Memory B cell (primary cell): ENCODE results near the gene KRTAP19-6.
"Not testable (repeated sequence)": the region's sequence is repeated elsewhere in the genome, so short reads cannot be mapped to it uniquely, and the experiment has no call there.

Source experiments
- ATAC-seq: fragments of 150-1000 bp; cut with Tn5 transposase; 2 replicates; pipeline ENCODE4 v1.10.0; 2021; ENCODE audit warnings: low read depth, mild to moderate bottlenecking, moderate library complexity
- DNase-seq, 2 donors: peaks; one replicate each; pipeline ENCODE4 v3.0.0; 2022; ENCODE audit warnings: low spot score in 2 of 2
- H3K27ac Mint-ChIP-seq: one replicate; pipeline ENCODE4 v1.8.0; 2022; ENCODE audit warnings: mild to moderate bottlenecking, moderate library complexity, mixed read lengths
- H3K27me3 Mint-ChIP-seq: one replicate; pipeline ENCODE4 v1.8.0; 2022; ENCODE audit warnings: mixed read lengths
- H3K36me3 Mint-ChIP-seq: one replicate; pipeline ENCODE4 v1.8.0; 2022; ENCODE audit warnings: mild to moderate bottlenecking, mixed read lengths
- H3K4me1 Mint-ChIP-seq: one replicate; pipeline ENCODE4 v1.8.0; 2022; ENCODE audit warnings: mixed read lengths
- H3K4me3 Mint-ChIP-seq: one replicate; pipeline ENCODE4 v1.8.0; 2022; ENCODE audit warnings: mild to moderate bottlenecking, moderate library complexity, mixed read lengths
- H3K9me3 Mint-ChIP-seq: one replicate; pipeline ENCODE4 v1.8.0; 2022; ENCODE audit warnings: mixed read lengths

KRTAP19-6 gene

GRCh38 chr21:30505621-30506205 lies 36.0 kb downstream of the KRTAP19-6 start:
- not testable (repeated sequence) for H3K27me3 Mint-ChIP-seq, H3K4me1 Mint-ChIP-seq, ATAC-seq, H3K9me3 Mint-ChIP-seq, H3K36me3 Mint-ChIP-seq, H3K4me3 Mint-ChIP-seq, H3K27ac Mint-ChIP-seq, DNase-seq

GRCh38 chr21:30502041-30502440 lies 39.6 kb downstream of the KRTAP19-6 start, which contains the start of gene KRTAP19-5:
TSS of gene KRTAP19-5 (minus strand) at chr21:30502141. CDS start at chr21:30502090, 51 bp downstream.
- H3K27ac Mint-ChIP-seq, result no peak within 1 kb of the TSS
- no peaks in the 10 kb centered on the region for H3K4me1 Mint-ChIP-seq
- H3K36me3 Mint-ChIP-seq, result no peaks in the 10 kb centered on the region
- peaks cover 1% of the 10 kb centered on the region for H3K9me3 Mint-ChIP-seq
- ATAC-seq (no peak), DNase-seq (no peak)
- no peaks in the 10 kb centered on the region for H3K27me3 Mint-ChIP-seq
- no peak within 1 kb of the TSS for H3K4me3 Mint-ChIP-seq

- no peak for DNase-seq
- Mint-ChIP-seq H3K4me1 (no peaks in the 10 kb centered on the region), H3K27me3 (no peaks in the 10 kb centered on the region), H3K4me3 (no peak within 1 kb of the TSS), H3K36me3 (no peaks in the 10 kb centered on the region), H3K27ac (no peak within 1 kb of the TSS), H3K9me3 (no peaks in the 10 kb centered on the region)
- no peak for ATAC-seq
These were observed 44.6 kb downstream of the KRTAP19-6 start, which contains the start of gene KRTAP19-4 for GRCh38 chr21:30497065-30497464. TSS of gene KRTAP19-4 (minus strand) at chr21:30497165. CDS start at chr21:30497110, 55 bp downstream.

GRCh38 chr21:30491963-30492428 lies 49.7 kb downstream of the KRTAP19-6 start, which contains the start of gene KRTAP19-3:
TSS of gene KRTAP19-3 (minus strand) at chr21:30492013. CDS start at chr21:30491957, 56 bp downstream.
- Mint-ChIP-seq H3K4me3 (no peak within 1 kb of the TSS), H3K27ac (no peak within 1 kb of the TSS), H3K27me3 (no peaks in the 10 kb centered on the region), H3K4me1 (no peaks in the 10 kb centered on the region), H3K36me3 (no peaks in the 10 kb centered on the region), H3K9me3 (no peaks in the 10 kb centered on the region)
- ATAC-seq (no peak), DNase-seq (no peak)
